GM18519 (cell line): ENCODE measurements around the gene EPHB6.

ENCODE experiments used
- ATAC-seq: cut with Tn5 transposase; IDR thresholded peaks from one replicate; pipeline ENCODE4 v1.9.1; 2021; ENCODE audit warnings: mild to moderate bottlenecking, moderate library complexity; ENCODE audit not compliant: unreplicated experiment, low FRiP score

The EPHB6 gene

DNA sequence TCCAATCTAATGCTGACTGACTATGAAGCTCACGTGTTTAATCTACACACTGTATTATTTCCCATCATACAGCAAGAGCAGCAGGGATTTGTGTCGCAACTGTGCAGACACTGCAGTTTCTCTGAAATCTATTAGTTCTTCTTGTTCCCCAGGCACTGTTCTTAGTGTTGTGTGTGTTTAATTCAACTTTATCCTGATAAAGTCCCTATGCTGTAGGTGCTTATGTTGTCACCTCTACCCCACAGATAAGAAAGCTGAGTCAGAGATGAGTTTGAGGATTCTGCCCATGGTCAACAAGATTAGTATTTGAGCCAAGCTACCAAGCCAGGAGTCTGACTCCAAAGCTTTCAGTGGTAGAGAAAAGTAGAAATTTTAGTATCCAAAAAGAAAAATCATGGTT is 22.5 kb upstream of the EPHB6 start:
- ATAC-seq, result no peak

DNA sequence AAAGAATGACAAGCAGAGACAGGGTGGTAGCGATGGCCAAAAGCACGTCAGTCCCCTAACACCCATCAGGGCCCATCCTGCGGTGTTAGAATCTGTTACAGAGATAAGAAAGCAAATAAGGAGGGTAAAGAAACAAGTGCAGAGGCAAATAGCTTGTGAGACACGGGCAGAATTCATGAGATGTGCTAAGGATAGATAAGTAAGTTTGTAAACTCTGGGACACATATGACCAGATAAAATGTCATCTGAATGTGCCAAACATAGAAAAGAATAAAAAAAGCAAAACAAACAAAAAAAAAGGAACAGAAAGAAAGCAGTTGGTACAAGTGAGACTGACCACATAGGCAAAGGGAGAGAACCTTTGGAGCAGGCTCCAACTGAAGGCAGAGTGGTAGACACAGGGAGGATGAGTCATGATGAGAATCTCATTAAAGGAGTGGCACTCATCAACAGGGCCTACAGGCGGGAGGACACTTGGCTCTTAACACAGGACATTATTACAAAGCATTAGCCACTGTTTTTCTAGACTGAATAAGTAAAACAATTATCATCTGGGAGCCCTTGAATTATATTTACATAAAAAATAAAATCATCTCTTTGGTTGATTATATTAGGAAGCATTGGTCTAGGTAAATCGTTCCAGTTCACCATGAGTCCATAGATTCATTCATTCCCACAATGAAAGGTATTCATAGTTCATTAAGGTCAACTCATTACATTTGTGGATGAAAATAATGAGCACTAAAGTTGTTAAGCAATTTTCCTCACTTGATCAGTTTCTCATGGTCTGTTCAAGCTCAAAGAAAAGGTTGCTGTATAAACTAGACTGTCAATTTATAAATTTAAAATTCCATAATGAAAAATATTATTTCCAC is 21.5 kb upstream of the EPHB6 start:
- peak; percentile 79 for ATAC-seq

DNA sequence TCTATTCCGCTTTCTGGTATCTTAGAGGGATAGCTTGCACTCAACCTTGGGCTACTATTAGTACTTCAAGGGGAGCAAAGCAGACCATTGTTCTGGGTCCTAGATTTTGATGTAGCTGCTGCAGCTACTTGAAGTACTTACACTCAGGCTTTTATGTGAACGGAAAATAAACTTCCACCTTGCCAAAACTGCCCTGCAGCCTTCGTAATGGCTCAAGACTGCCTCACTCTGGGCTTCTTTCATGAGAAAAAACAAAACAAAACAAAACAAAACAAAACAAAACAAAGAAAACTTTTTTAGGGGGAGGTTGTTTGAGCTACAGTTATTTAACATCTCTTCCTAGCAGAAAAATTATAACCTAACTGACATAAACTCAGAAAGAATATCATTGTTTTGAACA is 19.4 kb upstream of the EPHB6 start:
- ATAC-seq, result no peak

DNA sequence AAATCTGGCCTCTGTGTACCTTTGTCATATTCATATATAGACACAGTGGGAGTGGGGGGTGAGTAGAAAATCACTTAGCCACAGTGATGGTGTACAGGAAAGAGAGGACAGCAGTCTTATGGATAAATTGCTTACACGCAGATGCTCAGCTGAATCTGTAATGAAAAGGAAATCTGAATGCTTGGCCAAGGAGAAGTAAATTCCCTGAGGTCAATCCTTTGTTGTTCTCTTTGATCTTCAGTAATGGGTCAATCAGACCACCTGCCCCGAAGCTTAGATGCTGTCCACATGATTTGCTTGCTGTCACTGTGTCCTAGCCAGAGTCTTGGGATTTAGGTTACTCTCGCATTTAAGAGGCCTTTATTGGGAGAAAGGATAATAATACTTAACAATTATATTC is 18.4 kb upstream of the EPHB6 start:
- ATAC-seq, result no peak

DNA sequence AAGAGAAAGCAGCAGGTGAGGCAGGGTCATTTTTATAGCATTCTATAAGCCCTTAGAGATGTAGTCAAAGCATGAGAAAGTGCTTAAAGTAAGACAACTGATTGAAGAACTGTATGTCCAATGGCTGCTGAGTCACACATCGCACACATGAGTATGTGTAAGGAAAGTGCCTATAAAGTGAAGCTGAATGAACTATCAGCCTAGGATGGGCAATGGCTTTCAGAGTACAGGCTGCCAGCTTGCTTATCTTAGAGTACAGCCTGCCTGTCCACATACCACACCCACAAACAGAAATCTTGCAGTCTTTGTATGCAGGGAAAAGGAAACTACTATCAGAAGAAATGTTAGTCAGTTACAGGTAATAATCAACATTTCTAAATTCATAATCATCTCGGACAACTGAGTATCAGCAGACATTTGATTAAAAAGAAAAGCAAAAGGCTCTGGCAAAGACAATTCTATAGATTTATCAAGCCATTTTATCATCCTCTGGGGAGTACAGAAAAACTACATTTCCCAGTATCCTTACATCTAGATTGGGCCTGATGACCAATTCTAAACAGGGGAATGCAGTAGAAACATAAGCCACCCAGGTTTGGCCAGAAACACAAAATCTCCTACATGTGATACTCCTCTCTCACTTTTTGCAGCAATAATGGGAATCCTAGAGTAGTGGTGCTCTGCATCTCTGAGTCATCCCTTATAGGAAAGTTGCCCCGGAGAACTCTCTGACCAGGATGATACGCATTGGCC is 16.2 kb upstream of the EPHB6 start:
- no peak for ATAC-seq

DNA sequence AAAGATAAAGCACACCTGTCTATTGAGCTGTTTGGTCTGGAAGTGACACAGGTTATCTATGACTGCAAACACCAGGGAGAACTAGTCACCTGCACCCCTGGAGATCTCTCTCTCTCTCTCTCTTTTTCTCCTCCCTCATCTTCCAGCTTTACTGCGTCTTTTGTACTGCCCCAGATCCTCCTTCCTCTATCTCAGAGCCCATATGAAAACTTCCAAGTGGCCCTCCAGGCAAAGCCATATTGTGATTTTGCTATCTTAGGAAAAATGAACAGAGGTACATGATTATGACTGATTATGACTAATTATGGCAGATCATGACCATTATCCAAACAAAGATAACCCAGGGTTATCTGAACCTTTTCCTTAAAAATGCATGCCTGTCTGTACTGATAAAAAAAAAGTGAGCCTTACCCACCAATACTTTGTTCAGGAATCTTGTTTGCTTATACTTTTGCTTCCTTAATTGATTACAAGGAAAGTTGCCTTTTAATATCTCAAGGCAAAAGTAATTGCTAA is 12.6 kb upstream of the EPHB6 start:
- ATAC-seq, result no peak

DNA sequence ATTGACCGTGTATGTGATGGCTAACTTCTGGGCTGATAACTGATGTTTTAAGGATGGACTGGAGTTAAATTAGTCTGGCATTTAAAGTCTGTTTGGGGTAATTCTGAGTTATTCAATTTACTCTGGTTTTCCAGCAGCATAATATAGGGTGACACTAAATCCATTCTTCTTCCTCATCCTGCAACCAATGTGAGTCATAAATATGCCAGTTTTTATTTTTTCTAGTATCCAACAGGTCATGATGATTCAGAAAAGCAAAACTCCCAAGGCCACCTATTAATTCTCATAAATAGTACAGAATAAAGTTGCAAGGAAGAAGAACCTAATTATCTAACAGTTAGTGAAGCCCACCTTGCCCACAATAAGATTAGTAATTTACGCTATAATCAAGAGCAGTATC is 7.5 kb upstream of the EPHB6 start:
- no peak for ATAC-seq

DNA sequence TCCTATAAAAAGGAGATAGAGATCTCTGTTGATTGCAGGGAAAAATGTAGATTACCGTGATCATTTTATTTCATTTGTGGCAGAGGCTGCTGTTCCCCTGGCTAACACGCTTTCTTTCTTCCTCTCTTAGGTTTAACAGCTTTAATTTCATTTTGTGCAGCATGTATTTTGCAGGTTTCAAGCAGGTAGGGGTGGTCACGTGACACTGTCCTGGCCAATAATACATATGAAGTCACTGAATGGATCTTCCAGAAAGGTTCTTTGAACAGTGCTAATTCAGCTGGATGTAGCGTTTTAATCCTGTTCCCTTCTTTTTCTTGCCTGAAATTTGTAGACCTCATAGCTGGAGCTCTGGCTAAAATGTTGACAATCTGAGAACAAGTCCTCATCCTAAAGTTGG is 3.6 kb upstream of the EPHB6 start:
- ATAC-seq, result no peak

DNA sequence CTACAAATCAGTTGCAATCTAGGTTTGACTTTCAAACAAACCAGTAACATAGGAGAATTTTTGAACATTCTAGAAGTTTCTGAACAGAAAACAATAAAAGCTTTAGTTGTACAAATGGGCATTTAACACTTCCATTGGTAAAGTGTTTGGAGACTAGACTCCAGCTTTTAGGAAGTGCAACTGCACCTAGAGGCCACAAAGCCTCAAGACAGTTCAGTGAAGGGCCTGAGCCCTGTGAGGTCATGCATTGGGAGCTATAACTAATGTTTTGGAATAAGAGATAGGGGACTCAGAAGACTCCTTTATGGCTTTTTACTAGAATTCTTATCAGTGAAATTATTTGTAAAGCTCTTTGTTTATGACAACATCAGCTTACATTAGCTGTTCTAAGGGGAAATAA is 3.0 kb upstream of the EPHB6 start:
- no peak for ATAC-seq

DNA sequence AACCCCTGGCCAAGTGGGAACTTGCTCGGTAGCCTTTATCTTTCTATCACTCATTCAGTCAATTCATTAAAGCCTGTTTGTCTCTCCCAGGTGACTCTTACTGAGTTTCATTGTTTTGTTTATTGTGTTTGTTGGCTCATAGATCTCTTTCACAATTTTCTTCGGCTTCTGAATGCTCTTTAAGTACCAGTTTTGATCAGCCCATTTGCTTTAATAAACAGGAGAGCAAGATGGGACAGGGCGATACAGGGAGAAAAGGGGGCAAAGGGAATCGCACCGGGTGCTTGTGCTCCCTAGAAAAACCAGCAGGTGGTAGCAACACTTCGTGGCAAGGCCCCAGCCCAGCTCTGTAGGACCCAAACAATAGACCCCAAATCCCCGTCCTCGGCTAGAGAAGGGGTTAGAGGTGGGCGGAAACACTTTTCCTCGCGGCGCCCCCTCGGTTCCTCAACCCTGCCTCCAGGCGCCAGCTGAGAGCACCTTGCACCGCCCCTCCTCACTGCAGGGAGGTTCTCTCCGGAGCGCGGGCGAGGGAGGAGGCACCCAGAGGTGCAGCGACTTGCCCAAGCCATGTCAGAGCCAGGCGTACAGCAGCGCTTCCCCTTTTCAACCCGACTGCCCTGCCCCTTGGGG is 1.0 kb upstream of the EPHB6 start:
- ATAC-seq, result peak; percentile 78

DNA sequence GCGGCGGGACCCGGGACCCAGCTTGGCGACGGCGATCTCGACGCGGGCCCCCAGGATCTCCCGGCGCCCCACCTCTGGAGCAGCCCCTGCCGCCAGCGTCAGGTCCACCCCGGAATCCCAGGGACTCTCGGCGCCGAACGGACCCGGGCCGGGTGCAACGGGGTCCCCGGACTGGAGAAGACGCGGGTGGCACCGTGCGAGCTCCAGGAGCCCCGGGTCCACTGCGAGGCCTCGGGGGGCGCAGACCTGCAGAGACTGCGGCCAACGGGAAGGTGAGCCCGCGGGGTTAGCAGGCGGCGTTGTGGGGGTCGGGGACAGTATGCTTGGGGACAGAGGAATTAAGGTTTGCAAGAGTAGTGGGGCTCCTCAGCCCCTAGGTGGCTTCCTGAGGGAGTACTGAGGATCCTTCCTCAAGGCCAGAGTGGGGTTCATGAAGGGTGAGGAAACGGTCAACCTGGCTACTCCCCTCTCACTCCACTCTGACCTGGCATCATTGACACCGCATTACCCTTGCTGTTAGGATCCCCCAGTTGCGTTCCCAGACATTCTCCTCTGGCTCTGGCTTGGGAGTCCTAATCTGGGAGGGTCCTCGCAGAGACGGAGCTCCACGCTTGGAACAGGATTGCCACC is 353 bp downstream of the EPHB6 start:
- ATAC-seq, result no peak

DNA sequence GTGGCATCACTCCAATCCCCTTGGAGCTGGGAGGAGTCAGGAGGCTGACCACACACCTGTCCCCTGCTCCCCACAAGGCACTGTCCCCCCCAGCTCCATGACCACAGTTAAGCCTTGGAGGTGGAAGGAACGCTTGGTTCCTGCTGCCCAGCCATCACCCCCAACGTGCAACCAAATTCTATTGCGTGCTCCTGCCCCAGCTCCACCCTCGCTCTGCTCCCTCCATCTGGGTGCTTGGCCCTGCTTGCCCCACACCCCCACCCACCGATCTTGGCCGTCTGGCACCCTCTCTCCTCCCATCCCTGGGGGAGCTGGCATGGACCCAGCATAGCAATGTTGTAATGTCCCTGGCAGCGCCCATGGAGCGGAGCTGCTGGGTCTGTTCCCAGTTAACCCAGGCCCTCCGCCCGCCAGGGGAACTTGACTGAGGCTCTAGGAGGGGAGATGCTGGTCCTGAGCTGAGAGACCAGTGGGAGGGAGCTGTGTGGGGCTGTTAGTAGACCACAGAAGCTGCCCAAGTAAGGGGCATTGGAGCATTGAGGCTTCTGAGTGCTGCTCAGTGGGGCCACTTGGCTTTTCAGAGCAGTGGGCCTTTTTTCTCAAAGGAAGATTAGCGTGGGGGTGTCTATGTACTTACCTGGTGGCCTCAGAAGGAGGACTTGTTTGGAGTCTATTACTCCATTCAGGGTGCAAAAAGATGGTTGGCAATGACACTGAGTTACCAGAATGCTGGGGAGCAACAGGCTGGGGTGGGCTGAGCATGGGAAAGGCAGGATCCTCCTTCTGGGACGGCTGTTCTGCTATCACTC is 1.1 kb downstream of the EPHB6 start:
- ATAC-seq, result no peak

DNA sequence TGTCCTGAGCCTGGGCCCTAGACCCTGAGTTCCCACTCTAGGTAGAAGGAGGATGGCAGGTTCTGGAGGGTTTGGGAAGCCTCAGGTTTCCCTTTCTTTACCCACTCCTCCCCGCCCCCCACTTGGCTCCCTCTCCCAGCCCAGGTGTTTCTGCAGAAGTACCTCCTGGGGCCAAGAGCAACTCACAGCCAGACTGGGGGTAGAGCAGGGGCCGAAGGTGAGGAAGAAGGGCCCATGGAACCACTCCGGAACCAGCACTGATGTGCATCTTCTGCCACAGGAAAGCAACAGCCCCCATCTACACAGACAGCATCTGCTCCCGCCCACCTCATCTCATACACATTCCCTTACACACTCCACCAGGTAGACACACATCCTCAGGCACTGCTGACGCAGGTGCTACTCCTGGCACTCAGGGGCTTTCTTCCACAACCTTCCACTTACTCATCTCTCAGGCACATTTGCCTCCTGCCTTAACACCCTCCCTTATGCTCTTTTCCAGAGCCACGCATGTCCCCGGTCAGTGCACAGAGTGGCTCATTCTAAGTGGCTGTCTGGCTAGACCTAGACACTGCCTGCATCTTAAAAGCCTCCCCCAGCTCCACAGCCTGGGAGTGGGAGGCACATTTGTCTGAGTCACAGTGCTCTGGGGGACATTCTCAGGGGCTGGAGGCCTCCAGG is 1.8 kb downstream of the EPHB6 start:
- no peak for ATAC-seq

DNA sequence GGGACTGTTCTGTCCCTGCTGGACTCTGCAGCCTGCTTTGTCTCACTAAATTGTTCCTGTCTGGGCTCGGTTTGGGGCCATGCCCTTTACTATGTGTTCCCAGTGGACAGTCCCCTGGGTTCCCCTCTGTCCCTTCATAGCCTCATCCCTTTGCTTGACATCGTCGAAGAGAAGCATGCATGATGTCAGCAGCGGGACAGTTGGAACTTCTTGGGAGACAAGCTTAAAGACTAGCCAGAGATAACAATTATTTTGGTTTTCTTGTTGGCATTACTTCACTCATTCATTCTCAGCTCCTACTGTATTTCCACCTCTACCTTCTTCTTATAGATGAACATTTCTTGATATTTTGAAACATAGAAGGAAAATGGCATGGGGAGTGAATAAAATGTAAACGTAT is 2.7 kb downstream of the EPHB6 start:
- no peak for ATAC-seq

DNA sequence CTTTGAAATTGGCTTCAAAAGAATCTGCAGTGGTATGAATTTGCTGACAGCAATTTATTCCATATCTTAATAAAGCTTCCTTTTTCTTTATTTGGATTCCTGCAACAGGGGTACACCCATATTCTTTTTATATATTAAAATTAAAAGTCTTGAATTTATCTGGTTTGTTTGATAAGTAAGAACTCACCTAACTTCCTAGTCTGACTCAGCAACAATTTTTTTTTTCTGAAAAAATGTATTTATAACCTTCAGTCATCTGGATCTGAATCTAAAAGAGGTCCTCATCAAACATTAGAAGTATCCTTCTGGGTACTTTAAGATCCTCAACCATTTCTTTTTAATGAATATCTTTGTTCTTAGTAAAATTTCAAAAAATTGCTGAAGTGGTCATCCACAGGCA is 4.5 kb downstream of the EPHB6 start:
- no peak for ATAC-seq

DNA sequence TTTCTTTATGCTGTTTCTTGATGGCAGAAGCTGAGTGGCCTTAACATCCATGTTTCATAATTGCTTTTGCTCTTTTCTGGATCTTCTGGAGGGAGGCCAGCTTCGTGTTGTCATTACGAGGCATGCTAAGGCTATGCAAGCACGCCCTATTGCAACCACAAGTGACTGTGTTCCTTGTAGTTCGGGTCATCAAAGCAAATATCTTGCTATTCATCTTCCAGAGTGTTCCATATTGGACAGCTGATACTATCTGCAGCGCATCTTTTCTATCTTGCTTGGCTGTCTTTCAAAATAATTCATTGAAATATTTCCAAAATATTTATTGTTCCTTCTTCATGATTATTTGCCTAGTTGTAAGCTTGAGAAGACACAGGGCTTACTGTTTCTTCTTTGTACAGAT is 5.0 kb downstream of the EPHB6 start:
- ATAC-seq, result no peak

DNA sequence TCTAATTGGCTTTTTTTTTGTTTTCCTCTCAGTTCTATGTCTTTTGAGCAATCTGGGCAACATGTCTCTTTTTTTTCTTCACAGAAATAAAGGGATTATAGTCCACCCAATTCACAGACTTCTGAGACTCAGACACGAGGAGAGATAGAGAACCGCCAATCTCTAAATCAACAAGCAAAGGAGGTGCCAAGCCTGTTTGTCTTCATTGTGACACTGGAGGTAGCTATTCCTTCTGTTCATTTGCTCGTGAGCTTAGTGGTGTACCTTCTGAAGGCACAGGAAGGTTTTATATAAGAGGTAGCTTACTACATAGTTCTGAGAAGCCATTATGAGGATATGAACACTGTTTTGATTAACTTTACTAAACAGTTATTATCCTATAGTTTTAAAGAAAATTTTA is 6.1 kb downstream of the EPHB6 start:
- no peak for ATAC-seq

DNA sequence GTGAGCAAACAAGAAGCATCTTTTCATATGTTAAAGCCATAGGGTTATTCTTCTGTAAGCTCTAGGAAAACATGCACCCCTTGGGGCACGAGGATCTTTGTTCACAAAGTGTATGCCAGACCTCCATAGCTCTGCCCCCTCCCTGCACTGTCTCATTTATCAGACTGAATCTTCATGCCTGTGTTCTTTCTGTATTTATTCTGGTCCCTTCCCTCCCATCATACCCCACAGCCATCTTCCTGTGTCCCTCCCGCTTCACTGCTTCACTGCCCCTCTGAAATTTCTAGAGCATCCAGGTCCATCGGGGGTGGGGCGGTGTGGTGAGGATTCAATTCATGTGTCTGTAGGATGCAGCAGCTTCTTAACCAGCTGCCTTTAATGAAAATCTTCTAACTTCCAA is 7.5 kb downstream of the EPHB6 start:
- no peak for ATAC-seq

DNA sequence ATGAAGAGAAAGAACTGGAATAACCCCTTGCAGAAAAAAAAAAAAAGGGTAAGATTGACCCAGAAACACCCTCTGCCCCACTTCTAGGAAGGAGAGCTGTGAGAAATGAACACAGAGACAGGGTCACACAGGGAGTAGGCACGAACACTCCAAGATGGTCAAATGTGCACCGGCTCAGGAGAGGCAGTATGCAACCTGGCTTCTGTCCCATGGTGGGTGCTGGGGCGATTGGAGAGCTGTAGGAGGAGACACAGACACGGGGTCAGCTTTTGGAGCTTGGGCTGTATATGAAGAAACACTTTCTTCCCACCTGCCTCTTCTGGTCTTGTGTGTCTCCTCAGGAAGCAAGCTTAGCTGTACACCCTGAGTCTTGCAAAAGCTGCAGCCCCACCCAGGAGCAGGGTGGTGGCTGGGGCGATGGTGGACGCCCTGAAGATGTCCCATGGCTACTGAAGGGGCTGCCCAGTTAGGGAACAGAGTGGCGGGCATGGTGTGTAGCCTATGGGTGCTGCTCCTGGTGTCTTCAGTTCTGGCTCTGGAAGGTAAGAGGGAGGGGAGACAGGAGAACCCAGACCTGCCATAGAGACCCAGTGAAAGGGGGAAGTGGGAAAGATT is 8.0 kb downstream of the EPHB6 start:
- ATAC-seq, result no peak
